HL-60 (cell line): ENCODE measurements around the gene CTRL.

Experiments used
- DNase-seq, 2 experiments: peaks; one replicate each; pipeline ENCODE4 v3.0.0-alpha.2; 2010 to 2020; ENCODE audit warnings: low read depth in 1 of 2, low spot score in 1 of 2
- H3K27ac ChIP-seq: fragments of 250-450 bp; sonication (Bioruptor Pico); replicated peaks from 2 replicates; pipeline ENCODE4 v1.5.1; 2020; ENCODE audit warnings: mild to moderate bottlenecking, moderate library complexity
- H3K27me3 ChIP-seq: fragments of 250-450 bp; sonication (Bioruptor Pico); 2 replicates; pipeline ENCODE4 v1.5.1; 2021; ENCODE audit warnings: mild to moderate bottlenecking, moderate library complexity; ENCODE audit not compliant: insufficient read depth, poor library complexity, severe bottlenecking
- H3K4me3 ChIP-seq: replicated peaks from 2 replicates; pipeline ENCODE4 v1.5.1; 2011; ENCODE audit warnings: mild to moderate bottlenecking, control low read depth, low read length; ENCODE audit not compliant: insufficient read depth
- CTCF ChIP-seq: IDR thresholded peaks from one replicate; pipeline ENCODE4 v1.5.1; 2011; ENCODE audit warnings: low read length, control low read depth, inconsistent platforms; ENCODE audit not compliant: insufficient read depth
- GABPA ChIP-seq: IDR thresholded peaks from 2 replicates; pipeline ENCODE4 v1.6.1; 2012; ENCODE audit warnings: low read depth
- POLR2AphosphoS5 ChIP-seq: IDR thresholded peaks from 2 replicates; pipeline ENCODE4 v1.6.1; 2012; ENCODE audit warnings: low read depth
- REST ChIP-seq: IDR thresholded peaks from 2 replicates; pipeline ENCODE4 v1.6.1; 2012; ENCODE audit warnings: low read depth; ENCODE audit not compliant: insufficient replicate concordance
- SPI1 ChIP-seq: IDR thresholded peaks from 2 replicates; pipeline ENCODE4 v1.6.1; 2012; ENCODE audit warnings: low read depth, mild to moderate bottlenecking, borderline replicate concordance

Gene CTRL

GRCh38 chr16:67893743-67894399 lies 37.8 kb downstream of the CTRL start:
- DNase-seq: peak in 1 of 2 experiments; percentile 35
- Histone ChIP-seq H3K27ac (peak overlapping the region; percentile 77), H3K4me3 (peak overlapping the region; percentile 72)

GRCh38 chr16:67892899-67893742 lies 38.5 kb downstream of the CTRL start, which contains the start of gene PSKH1:
Gene PSKH1, plus strand, starts transcription at chr16:67893254. Its CDS starts 15,496 bp downstream, at chr16:67908750.
- H3K27me3 ChIP-seq: no peaks in the 10 kb centered on the region
- TF ChIP-seq CTCF: no peak
- TF ChIP-seq GABPA: no peak
- peak; percentile 18; the same call in 1 of the 2 replicates for TF ChIP-seq POLR2AphosphoS5
- peak within 1 kb of the TSS; percentile 77 for H3K27ac ChIP-seq
- DNase-seq: peak; percentile 81 to 97
- H3K4me3 ChIP-seq: peak within 1 kb of the TSS; percentile 72

More at GRCh38 chr16:67893743-67894399, 37.8 kb downstream of the CTRL start:
- no peaks in the 10 kb centered on the region for H3K27me3 ChIP-seq
- TF ChIP-seq POLR2AphosphoS5 (0 out of 2 replicates have a peak, but pooled peaks have one; percentile 2), SPI1 (no peak)

GRCh38 chr16:67892375-67892774 lies 39.3 kb downstream of the CTRL start:
- DNase-seq: no peak
- H3K27ac ChIP-seq: peak overlapping the region; percentile 52
- H3K27me3 ChIP-seq: no peaks in the 10 kb centered on the region
- TF ChIP-seq REST (no peak), POLR2AphosphoS5 (no peak), SPI1 (no peak), CTCF (no peak), GABPA (no peak)
- peak overlapping the region; percentile 17 for H3K4me3 ChIP-seq

GRCh38 chr16:67888331-67888730 lies 43.3 kb downstream of the CTRL start:
- Histone ChIP-seq H3K4me3 (no peak overlapping the region), H3K27ac (no peak overlapping the region), H3K27me3 (no peaks in the 10 kb centered on the region)
- no peak for TF ChIP-seq POLR2AphosphoS5
- no peak for TF ChIP-seq CTCF
- no peak for DNase-seq
